HG03342 (cell line): ENCODE data around the gene TNFAIP8L2.

Experiments used
- ATAC-seq: cut with Tn5 transposase; IDR thresholded peaks from one replicate; pipeline ENCODE4 v1.9.1; 2021; ENCODE audit warnings: mild to moderate bottlenecking, moderate library complexity; ENCODE audit not compliant: unreplicated experiment

The TNFAIP8L2 gene

GRCh38 chr1:151156515-151156819 lies at the start of gene TNFAIP8L2:
Gene TNFAIP8L2, plus strand, starts transcription at chr1:151156649. Its CDS starts 2,049 bp downstream, at chr1:151158698.
- ATAC-seq = peak; percentile 57

GRCh38 chr1:151106894-151107293 lies 49.6 kb upstream of the TNFAIP8L2 start:
- no peak for ATAC-seq

DNA sequence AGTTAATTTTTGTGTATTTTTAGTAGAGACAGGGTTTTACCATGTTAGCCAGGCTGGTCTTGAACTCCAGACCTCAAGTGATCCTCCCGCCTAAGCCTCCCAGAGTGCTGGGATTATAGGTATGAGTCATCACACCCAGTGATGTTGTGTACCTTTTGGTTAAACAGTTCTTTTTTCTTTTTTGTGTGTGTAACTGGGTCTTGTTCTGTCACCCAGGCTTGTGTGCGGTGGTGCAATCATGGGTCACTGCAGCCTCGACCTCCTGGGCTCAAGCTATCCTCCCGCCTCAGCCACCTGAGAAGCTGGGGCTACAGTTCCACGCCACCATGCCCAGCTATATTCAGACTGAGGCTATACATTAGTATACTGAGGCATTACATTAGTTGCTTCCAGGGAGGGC lies 48.1 kb upstream of the TNFAIP8L2 start:
- ATAC-seq = no peak

GRCh38 chr1:151113877-151114276 lies 42.6 kb upstream of the TNFAIP8L2 start:
- ATAC-seq = no peak

GRCh38 chr1:151124763-151125403 lies 31.6 kb upstream of the TNFAIP8L2 start:
- no peak for ATAC-seq

DNA sequence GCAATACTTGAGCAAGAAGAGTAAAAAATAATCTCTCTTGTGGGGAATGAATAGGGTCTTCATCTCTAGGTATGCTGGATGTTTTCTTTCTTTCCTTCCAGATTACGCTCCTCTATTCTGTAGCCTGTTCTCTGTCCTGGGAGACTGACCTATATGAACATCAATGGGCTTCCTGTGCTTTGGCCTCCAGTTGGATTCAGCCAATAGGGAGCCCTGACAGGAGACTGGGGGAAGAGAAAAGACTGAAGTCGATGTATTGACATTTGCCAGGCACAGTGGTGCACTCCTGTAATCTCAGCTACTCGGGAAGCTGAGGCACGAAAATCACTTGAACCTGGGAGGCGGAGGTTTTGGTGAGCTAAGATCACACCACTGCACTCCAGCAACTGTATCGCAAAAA lies 27.6 kb upstream of the TNFAIP8L2 start:
- ATAC-seq = no peak

- ATAC-seq = peak; percentile 88
Measured at GRCh38 chr1:151130987-151131586, 25.4 kb upstream of the TNFAIP8L2 start.

DNA sequence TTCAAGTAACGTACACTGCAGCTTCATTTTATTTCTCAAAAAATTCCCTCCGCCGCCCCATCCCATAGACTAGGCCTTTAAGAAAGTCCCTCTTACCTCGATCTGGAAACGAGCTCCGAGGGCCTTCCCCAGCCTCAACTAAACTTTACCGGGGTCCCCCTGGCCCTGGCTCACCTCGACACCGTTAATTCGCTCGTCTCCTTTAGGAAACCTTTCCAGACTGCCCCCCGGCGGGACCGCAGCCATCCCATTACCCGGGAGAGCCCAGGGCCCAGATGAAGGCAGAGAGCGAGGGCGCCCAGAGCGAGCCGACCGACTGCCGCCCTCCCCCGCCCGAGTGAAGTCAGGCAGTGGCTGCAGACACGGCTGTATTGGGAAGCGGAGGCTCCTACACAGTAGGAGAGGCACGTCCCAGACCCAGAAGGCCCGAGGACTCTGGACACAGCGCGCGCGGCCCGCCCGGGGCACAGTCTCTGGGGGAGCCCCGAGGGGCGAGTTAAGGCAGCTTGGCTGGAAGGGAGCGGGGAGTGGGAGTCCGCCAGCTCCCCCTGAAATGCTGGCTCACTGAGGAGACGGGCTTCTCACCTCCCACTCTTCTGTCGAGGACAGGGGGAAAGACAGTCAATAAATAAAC lies 24.6 kb upstream of the TNFAIP8L2 start:
- no peak for ATAC-seq

DNA sequence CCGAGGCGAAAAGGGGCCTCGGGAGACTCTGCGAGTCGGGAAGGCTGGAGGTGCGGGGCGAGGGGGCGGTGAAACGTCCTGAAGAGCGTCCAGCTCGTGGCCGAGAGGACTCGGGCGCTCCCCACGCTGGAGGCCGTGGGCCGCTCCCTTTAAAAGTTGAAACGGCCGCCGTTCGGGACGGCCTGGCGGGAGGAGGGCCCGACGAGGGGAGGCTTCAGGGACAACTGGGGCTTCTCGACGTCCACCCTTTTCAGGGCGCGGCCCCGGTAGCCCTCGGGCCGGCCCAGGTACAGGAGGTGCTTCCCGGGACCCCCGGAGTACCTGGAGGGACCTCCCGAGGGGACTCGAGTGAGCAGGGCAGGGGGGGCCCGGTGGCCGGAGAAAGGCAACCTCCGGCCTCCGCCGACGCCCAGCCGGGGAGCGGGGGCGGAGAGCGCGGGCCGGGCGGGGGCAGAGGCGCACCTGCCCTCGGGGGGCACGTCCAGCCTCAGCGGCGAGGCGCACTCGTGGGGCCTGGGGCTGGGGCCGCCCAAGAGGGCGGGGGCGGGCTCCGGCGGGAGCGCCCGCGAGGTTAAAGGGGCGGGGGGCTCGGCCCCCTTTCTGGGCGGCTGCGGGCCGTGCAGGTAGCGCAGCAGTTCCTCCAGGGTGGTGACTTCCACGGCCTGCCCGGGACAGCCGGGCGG lies 24.0 kb upstream of the TNFAIP8L2 start:
- ATAC-seq = no peak

DNA sequence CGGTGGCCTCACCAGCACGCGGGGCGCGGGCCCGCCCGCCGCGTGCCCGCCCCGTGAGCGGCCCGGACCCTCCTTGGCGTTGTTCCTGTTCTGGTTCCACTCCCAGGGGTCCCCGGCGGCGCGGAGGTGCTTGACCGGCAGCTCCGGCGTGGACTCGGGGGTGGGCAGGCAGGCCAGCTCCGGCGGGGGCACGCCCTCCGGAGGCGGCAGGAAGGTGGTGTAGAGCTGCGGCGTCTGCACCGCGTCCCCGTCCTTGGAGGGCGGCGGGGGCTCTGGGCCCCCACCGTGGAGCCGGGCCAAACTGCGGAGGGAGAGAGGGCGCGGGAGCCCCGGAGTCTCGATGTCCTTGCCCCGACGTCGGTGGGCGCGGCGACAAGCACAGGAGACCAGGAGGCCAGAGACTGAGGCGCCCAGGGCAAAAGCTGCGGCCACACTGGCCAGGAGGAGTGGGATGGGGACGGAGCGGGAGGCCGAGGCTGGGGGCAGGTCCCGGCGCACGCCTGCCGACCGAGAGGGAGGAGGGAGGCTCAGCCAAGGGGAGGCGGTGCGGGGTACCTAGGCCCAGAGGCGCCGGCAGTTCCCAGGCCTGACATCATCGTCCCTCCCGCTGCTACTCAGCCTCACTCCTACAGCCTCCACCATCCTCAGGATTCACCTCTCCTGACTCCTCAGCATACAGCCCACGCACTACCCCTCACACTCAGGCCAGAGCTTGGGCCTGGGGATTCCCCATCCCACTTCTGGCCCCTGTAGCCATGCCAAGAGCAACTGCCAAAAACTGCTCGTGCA lies 23.2 kb upstream of the TNFAIP8L2 start:
- no peak for ATAC-seq

DNA sequence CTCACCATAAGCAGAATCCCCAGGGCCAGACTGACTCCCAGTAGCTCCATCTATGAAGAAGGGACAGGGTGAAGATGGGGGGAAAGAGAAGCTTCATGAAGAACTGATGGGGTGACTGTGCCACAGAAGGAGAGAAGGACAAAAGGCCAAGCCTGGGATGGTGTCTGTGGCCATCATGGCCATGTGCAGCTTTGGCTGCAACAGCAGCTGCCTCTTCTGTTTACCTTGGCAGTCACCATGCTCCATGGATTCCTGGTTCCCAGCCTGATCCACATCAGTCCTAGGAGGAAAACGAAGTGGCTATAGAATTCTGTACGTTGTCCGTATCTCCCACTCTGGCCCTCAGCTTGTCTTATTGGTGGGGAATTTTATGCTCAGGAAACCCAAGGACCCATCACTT lies 22.1 kb upstream of the TNFAIP8L2 start:
- no peak for ATAC-seq

DNA sequence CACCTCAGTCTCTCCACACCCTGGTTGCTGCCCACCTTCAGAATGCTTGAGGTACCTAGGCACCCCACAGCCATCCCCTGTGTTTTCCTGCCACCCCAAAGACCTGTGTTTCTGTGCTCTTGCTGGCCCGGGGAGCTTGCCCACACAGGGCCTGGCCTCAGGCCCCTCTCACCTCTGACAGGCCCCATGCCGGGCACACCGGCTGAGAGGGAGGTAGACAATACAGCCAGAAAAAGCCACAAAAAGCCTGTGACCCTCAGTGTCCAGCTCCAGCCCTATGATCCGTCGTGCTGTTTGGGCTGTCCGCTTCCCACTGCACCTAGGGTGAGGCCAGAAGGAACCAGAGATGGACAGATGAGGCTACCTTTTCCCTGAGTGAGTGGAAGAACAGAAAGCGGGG lies 21.5 kb upstream of the TNFAIP8L2 start:
- ATAC-seq = no peak

GRCh38 chr1:151135433-151136385 lies 20.7 kb upstream of the TNFAIP8L2 start:
- no peak for ATAC-seq

- no peak for ATAC-seq
Measured at GRCh38 chr1:151137789-151138188, 18.7 kb upstream of the TNFAIP8L2 start.

DNA sequence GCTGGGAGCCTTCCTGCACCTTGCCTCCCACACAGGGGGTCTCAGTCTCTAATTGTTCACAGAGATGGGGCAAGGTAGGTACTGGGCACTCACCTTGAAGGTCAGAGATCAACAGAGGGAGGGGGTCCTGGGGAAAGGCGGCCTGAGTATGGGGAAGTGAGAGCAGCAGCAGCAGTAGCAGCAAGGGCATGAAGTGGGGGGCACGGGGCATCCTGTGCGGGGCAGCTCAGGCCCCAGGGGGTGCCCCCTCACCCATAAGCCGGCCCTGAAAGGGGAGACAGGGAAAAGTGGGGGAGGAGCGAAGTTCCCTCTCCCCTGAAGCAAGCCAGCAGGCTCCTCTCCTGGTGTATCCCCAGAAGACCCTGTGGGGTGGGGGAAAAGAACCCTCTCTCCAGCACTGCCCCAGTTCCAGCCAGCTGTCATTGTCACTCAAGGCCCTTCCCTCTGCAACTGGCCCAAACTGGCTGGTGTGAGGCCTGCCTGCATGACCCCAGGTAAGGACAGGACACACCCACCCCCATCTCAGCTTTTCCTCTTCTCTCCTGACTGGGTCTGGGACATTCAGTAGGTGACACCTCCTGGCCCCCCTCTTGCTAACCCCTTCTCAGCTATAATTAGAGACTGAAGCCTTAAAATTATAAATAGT lies 13.9 kb upstream of the TNFAIP8L2 start:
- ATAC-seq = no peak

DNA sequence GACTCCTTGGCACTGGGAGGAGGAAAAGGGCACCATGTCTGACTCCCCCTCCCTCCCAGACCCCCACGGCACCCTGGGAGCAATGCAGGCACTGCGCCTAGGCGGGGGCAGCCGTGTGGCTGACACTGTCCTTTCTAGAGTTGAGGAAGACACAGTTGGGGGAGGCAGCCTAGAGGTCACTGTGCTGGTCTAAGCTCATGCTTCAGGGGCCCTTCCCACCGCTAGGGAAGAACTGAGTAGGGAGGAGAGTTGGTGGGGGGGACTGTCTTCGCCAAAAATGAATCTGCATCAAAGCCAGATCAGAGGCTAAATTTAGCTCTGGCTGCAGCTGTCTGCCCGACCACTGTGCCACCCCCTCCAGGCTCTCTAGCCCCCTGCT lies 13.4 kb upstream of the TNFAIP8L2 start:
- ATAC-seq = no peak

GRCh38 chr1:151143986-151144385 lies 12.5 kb upstream of the TNFAIP8L2 start:
- no peak for ATAC-seq

DNA sequence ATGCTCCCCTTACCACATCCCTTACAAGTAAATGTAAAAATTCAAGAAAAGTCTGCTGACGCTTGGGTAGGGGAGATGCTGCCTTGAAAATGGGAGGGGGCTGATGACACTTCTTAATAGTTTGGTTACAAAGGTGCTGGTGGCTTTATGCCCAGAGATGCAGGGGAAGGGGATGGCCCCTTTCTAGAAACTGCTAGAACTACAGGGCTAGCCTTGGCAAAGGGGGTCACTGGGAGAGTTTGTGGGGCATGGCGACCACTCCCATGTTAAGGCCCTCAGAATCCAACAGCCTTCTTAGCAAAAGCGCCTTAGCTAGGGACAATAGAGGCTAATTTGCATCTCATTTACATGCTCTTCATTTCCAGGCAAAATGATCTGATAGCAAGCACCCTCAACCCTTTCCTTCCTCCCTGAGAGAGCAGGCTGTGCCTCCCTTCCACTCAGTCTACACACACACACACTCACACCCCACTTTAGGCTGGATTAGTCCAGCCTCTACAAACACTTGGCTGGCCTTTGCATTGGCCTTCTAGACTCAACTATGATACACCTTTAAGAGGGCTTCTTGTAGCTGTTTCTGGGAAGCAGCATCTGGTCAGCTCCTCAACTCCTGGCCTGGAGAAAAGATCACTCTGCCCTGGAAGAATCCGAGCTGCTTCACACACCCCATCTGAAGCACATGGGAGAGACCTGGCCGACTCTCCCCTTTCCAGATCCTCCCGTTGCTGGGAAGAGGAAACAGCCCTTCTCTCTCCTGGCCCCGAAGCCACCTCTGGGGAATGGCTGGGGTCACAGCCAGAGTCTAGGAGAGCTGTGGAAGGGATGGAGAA lies 11.8 kb upstream of the TNFAIP8L2 start:
- no peak for ATAC-seq
